HG03097 (cell line): Measurements from ENCODE around the gene MORN4.
"Not testable (repeated sequence)": the region's sequence is repeated elsewhere in the genome, so short reads cannot be mapped to it uniquely, and the experiment has no call there.

ENCODE experiments used
- ATAC-seq: cut with Tn5 transposase; IDR thresholded peaks from one replicate; pipeline ENCODE4 v1.9.1; 2021; ENCODE audit not compliant: unreplicated experiment, low FRiP score

Gene MORN4

DNA sequence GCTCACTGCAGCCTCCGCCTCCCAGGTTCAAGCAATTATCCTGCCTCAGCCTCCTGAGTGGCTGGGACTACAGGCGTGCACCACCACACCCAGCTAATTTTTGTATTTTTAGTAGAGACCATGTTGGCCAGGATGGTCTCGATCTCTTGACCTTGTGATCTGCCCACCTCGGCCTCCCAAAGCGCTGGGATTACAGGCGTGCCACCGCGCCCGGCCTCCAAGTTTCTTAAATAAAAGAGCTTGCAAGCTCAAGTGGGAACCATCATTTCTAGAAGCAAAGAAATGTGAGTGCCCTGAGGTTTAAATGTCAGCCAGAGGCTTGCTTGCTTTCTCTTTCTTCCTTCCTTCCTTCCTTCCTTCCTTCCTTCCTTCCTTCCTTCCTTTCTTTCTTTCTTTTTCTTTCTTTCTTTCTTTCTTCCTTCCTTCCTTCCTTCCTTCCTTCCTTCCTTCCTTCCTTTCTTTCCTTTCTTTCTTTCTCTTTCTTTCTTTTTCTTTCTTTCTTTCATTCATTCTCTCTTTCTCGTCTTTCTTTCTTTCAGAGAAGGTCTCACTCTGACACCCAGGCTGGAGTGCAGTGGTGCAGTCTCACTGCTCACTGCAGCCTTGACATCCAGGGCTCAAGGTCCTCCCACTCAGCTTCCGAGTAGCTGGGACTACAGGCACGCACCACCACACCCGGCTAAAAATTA lies 9.3 kb upstream of the MORN4 start:
- not testable (repeated sequence) for ATAC-seq

DNA sequence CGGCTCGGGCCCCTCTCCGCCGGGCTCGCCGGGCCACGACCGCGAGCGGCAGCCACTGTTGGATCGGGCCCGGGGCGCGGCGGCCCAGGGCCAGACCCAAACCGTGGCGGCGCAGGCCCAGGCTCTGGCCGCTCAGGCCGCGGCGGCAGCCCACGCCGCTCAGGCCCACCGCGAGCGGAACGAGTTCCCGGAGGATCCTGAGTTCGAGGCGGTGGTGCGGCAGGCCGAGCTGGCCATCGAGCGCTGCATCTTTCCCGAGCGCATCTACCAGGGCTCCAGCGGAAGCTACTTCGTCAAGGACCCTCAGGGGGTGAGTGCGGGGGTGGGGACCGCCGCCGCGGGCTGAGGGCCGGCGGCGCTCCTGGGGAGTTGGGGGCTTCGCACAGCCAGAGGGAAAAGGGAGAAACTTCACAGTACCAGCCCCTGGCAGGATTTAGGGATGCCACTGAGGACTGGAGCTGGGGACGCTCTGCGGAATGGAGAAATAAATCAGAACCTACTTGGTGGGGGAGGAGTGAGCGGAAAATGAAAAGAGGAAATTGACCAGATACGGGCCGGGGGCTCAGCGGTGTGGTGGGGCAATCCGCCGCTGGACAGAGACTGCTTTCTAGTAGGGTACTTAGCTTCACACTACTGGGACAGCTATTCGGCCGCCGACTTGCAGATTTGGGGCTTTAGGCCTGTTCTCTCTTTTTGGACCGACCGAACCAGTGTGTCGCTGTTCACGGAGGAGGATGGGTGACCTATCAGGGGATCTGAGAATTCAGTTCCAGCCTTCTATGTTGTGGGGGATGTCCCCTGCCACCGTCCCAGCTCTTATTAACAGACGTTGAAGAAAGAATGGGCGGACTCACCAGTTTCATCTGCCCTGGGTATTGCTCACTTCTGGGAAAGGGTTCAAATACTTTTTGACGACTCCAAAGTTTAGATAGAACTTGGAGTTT lies 7.8 kb upstream of the MORN4 start:
- peak; percentile 15 for ATAC-seq

DNA sequence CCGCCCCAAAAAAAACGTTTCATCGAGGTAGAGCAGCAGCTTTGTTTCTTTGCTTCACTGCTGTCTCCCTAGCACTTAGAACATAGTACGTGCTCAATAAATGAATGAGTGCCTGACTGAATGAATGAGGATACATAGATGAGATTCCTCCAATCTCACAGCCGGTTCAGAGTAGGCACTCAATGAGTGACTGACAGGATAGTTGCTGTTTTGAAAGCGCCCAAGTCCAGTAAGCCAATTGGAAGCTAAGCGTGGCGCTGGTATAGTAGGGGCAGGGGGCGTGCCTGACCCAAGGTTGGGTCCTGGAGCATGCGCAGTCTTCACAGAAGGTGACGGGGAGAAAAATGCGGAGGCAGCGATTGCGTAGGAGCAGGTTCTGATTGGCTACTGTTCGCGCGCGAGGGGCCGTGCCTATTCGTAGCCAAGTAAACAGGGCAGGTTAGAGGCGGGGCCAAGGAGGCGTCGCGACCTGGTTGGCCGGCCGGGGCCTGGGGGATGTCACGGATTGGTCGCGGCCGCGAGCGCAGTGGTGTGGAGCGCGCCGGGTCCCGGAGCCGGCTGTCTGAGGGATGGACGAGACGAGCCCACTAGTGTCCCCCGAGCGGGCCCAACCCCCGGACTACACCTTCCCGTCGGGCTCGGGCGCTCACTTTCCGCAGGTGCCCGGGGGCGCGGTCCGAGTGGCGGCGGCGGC lies 7.0 kb upstream of the MORN4 start, which contains the start of gene PI4K2A:
TSS of gene PI4K2A (plus strand) at position 498 of the 694 bp plus-strand sequence. CDS start at position 570, 72 bp downstream.
- peak; percentile 98 for ATAC-seq

GRCh38 chr10:97639090-97639489 lies 5.8 kb upstream of the MORN4 start:
- ATAC-seq: not testable (repeated sequence)

GRCh38 chr10:97635577-97635976 lies 2.3 kb upstream of the MORN4 start:
- ATAC-seq: no peak

DNA sequence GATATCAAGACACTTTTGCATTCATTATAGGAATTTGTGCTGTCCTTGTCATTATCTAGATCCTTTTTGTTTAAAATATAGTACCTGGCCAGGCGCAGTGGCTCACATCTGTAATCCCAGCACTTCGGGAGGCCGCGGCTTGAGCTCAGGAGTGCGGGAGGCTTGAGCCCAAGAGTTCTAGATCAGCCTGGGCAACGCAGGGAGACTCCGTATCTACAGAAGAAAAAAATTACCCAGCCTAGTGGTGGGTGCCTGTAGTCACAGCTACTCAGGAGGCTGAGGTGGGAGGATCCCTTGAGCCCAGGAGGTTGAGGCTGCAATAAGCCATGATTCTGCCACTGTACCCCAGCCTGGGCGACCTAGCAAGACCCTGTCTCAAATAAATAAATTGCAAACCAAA lies 621 bp upstream of the MORN4 start:
- no peak for ATAC-seq

DNA sequence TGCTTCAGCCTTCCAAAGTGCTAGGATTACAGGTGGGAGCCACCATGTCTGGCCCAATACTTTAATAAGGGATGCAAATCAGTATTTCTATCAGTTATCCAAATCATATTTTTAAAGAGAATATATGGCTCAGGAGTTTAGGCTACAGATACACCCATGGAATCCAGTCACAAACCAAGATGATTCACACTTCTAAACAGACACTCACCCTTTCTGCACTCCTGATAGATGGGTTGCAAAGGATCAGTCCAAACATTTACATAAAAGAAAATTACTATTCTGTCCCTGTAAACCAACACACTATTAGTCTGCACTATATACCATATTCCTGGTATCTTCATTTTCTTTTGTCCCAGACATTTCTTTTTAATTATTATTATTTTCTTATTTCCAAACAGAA lies 2.2 kb downstream of the MORN4 start:
- ATAC-seq: no peak

DNA sequence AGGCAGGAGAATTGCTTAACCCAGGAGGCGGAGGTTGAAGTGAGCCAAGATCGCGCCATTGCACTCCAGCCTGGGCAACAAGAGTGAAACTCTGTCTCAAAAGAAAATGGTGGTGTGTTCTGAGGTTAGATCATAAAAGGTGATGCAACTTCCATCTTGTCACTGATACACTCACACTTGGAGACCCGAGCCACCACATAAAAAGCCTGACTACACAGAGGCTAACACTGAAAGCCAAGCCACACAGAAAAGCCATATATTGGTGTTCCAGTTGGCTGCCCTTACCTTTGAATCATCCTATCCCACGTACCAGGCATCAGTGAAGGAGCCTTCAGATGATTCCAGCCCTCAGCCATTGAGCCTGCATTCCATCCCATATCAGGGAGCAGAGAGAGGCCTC lies 4.0 kb downstream of the MORN4 start:
- ATAC-seq: no peak

GRCh38 chr10:97628228-97628627 lies 5.1 kb downstream of the MORN4 start:
- no peak for ATAC-seq

DNA sequence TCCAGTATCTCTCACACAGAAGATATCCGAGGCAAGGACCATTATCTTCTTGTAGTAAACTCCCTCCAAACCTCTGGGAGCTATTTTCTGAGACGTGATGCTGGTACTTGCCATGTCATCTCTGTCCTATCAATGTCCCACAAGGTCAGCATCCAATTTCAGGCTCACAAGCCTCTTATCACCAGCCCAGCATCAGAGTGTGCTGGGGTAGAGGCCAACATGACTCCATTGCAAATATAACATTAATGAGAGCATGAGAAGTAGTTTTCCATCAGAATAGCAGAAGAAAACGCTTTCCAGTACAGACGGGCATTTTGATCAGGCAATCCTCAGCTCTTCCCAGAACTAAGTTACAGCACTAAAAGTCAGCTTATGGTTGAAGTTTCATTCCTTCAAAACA lies 5.6 kb downstream of the MORN4 start:
- ATAC-seq: no peak

DNA sequence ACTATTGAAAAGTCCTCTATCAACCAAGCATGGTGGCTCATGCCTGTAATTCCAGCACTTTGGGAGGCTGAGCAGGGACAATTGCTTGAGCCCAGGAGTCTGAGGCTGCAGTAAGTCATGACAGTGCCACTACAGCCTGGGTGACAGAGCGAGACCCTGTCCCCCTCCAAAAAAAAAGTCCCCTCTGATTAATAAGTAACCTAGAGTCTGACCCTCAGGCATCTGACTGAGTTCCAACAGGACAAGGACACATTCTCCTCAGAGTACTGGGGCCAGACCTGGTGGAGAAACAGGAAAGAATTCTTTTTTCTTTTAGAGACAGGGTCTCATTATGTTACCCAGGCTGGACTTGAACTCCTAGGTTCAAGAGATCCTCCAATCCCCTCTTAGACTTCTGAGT lies 10.0 kb downstream of the MORN4 start:
- no peak for ATAC-seq

DNA sequence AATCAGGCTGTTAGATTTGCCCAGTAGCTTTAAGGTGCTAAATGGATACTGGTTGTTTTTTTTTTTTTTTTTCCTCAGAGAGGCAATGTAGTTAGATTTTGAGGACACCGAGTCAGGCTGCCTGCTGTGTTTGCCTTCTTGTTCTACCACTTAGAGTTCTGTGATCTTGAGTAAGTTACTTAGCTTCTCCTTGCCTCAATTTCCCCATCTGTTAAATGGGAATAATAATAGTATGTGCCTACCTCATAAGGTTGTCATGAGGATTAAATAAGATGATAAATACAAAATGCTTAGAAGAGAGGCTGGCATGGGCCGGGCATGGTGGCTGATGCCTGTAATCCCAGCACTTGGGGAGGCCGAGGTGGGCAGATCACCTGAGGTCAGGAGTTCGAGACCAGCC lies 14.6 kb downstream of the MORN4 start:
- no peak for ATAC-seq

GRCh38 chr10:97618285-97618684 lies 15.0 kb downstream of the MORN4 start:
- ATAC-seq: no peak

DNA sequence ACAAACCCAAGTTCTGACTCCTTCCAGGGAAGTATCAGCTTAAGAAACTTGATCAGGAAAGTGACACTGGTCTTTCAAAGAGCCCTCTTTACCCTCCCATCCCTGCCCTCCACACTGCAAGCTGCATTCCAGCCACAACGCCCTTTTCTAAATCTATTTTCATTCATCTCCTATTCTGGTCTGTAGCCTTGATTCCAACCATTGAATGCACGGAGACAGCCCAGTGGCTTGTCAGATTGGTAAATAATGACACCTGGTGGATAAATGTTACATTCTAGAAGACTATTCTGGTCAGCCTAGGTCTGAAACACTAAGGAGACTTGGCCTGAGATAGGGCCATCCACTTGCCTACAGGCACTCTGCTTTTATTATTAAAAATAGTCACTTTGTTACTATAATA lies 20.9 kb downstream of the MORN4 start:
- ATAC-seq: no peak

- ATAC-seq: no peak
Observed at GRCh38 chr10:97611473-97611872, 21.8 kb downstream of the MORN4 start.

DNA sequence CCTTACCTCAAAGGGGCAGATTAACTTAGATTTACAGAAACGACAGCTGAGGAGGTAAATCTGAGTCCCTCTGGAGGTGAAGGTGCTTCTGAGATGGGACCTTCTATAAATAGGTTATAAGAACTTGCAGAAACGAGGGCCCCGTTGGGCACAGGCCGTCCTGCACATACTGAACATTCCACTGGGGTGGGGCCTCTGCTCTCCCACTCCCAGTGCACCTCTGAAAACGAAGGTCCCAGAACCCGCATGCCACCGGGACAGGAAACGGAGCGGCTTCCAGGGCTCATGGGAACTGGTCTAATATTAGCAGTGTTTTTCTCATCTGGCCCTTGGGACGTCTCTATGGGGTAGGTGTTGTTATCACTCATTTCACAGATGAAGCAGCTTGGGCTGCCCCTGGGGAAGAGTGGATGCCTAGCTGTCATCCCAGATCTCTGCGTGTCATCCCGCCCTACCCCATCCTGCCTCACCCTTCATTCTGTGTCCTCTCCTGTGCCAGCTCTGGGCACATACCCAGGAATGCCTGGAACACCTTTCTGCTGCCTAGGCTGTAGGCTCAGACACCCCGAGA lies 24.2 kb downstream of the MORN4 start:
- no peak for ATAC-seq

- ATAC-seq: no peak
Observed at GRCh38 chr10:97607095-97607636, 26.1 kb downstream of the MORN4 start.

GRCh38 chr10:97601268-97602215 lies 31.8 kb downstream of the MORN4 start:
- ATAC-seq: no peak

- no peak for ATAC-seq
Observed at GRCh38 chr10:97600616-97601015, 32.7 kb downstream of the MORN4 start.

- ATAC-seq: no peak
Observed at GRCh38 chr10:97599272-97599619, 34.1 kb downstream of the MORN4 start.
